Measurements from ENCODE around the gene FAP. TPM values are rescaled to one million over a fixed set of nuclear protein-coding genes. Genes with fewer than 3 reads are reported as not detected.

Gene FAP
- total and polyA plus RNA-seq, 2 of the 8 experiments (the other 6 are each of a cell fraction or from before 2014, with no cell fraction given): not detected

DNA sequence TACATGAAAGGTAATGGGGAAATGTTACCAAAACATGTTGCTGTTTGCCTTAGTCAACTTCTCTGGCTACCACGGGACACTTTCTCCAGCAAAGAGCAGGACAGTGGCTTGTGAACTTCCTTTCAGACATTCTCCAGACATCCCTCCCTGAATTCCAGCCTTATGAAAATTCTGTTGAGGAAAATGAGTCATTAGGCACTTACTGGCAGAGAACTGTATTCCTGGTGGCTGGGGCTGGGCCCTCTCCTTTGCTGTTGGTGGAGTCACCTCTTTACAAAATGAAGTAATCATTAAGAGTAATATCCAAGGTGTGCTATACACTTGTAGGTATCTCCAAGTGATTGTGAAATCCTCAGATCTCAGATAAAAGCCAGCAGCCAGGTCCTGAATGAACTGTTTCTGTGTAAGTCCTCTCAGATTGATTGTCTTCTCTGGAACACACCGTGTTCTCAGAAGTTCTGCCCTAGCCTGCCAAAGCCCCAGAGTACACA is 1.3 kb upstream of the FAP start (continued):
- TF ChIP-seq NRF1 (IDR thresholded peaks at IDR 0.05; ENCODE audit: low read depth, low read length): no peak

Data from H1 (cell line).